ENCODE data around the gene OR5A2. TPM values are rescaled to one million over a fixed set of nuclear protein-coding genes. Genes with fewer than 3 reads are reported as not detected.
A peak's percentile ranks its signal among the peaks of the same experiment; 100 is the strongest.
"Not testable (repeated sequence)": the region's sequence is repeated elsewhere in the genome, so short reads cannot be mapped to it uniquely, and the experiment has no call there.

The OR5A2 gene
- total RNA-seq, 4 donors from 2014 or later: not detected

DNA sequence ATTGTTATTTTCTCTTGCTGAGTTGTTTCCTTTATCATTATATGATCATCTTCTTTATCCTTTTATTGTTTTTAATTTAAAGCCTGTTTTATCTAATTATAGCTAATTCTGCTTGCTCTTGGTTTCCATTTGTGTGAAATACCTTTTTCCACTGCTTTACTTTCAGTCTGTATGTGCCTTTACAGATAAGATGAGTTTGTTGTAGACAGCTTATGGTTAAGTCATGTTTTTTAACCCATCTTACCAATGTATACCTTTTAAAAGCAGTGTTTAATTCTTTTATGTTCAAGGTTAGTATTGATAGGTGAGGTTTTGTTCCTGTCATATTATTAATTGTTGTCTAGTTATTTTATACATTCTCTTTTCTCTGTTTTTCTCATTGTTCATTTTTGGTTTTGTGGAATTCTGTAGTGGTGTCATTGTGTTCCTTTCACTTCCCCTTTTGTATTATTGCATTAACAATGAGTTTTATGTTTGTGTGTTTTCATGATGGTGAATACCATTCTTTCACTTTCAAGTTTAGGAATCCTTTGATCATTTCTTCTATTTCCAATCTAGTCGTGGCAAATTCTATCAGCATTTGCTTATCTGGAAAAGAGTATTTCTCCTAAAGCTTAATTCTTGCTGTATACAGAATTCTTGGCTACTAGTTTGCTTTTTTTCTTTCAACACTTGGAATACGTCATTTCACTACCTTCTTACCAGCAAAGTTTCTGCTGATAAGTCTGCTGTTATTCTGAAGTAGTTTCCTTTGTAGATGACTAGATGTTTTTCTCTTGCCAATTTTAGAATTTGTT, 45.8 kb downstream of the OR5A2 start:
- no peaks in the 10 kb centered on the region for H3K36me3 ChIP-seq
- no peaks in the 10 kb centered on the region for H3K4me1 ChIP-seq
- no peaks in the 10 kb centered on the region for H3K9me3 ChIP-seq
- no peak overlapping the region for H3K4me3 ChIP-seq
- H3K27ac ChIP-seq: no peak overlapping the region
- DNase-seq: no peak
- H3K27me3 ChIP-seq: no peaks in the 10 kb centered on the region
- TF ChIP-seq POLR2A (IDR thresholded peaks at IDR 0.05): no peak
- TF ChIP-seq, protein P1, sequence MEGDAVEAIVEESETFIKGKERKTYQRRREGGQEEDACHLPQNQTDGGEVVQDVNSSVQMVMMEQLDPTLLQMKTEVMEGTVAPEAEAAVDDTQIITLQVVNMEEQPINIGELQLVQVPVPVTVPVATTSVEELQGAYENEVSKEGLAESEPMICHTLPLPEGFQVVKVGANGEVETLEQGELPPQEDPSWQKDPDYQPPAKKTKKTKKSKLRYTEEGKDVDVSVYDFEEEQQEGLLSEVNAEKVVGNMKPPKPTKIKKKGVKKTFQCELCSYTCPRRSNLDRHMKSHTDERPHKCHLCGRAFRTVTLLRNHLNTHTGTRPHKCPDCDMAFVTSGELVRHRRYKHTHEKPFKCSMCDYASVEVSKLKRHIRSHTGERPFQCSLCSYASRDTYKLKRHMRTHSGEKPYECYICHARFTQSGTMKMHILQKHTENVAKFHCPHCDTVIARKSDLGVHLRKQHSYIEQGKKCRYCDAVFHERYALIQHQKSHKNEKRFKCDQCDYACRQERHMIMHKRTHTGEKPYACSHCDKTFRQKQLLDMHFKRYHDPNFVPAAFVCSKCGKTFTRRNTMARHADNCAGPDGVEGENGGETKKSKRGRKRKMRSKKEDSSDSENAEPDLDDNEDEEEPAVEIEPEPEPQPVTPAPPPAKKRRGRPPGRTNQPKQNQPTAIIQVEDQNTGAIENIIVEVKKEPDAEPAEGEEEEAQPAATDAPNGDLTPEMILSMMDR (IDR thresholded peaks at IDR 0.05): no peak

DNA sequence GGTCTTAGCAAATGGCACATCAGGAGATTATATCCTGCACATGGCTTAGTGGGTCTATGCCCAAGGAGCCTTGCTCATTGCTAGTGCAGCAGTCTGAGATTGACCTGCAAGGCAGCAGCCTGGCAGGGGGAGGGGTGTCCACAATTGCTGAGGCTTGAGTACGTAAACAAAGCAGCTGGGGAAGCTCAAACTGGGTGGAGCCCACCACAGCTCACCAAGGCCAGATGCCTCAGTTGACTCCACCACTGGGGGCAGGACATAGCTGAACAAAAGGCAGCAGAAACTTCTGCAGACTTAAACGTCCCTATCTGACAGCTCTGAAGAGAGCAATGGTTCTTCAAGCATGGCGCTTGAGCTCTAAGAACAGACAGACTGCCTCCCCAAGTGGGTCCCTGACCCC, 53.9 kb downstream of the OR5A2 start:
- H3K4me1 ChIP-seq, H3K27ac ChIP-seq, H3K36me3 ChIP-seq, DNase-seq, H3K4me3 ChIP-seq, H3K9me3 ChIP-seq, H3K27me3 ChIP-seq: not testable (repeated sequence)

DNA sequence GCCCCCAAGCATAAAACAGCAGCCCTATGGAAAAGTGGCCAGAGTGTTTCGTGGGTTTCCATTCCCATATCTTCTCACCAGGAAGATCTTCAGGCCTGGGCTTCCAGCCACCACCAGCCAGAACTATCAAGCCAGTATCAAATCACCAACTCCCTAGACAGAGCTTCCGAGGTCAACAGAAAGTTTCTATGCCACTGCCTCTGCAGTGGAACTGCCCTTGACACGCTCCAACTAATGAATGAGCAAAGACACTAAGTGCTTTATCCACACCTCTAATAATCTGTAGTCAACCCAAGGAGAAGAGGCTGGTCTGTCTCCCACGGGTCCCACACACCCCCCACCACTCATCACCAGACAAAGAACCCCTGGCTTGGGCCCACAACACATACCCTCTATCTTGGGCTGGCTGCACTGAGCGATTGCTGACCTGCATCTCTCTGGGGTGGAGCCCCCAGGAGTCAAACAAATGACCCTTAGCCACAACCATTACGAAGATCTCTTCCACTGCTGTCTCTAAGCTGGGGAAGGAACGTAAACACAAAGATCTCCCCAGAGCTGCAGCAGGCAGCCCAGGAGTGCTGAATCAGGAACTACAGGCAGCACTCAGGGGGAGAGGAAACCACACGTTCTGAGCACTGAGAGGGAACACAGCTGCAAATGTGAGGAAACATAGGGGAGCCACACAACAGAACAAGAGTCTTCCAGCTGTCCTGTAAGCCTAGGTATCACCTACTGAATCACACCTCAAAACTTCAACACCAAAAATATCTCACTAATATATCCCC, 57.8 kb downstream of the OR5A2 start:
- peak in 1 of 3 donors; percentile 50 for DNase-seq
- no peaks in the 10 kb centered on the region for H3K27me3 ChIP-seq
- H3K4me3 ChIP-seq: no peak overlapping the region
- TF ChIP-seq POLR2A (IDR thresholded peaks at IDR 0.05): no peak
- TF ChIP-seq, protein P1 (IDR thresholded peaks at IDR 0.05): no peak
- H3K4me1 ChIP-seq: no peaks in the 10 kb centered on the region
- H3K27ac ChIP-seq: no peak overlapping the region
- peaks cover 0 to 3% (median 2%) of the 10 kb centered on the region in 4 donors for H3K9me3 ChIP-seq
- no peaks in the 10 kb centered on the region for H3K36me3 ChIP-seq

Other genes with a start within 250 kb of the OR5A2 start
- gene MPEG1, start 213.5 kb downstream of the OR5A2 start, total RNA-seq: 10 to 100 TPM in 1 of 4 donors, 1 to 10 TPM in 3; 3.5 to 51.2 (median 6.0) TPM
- not detected for gene OR5AN1, start 67.5 kb downstream of the OR5A2 start, total RNA-seq
- not detected for gene OR5A1, start 10.1 kb upstream of the OR5A2 start, total RNA-seq
- gene OR4D6, start 30.5 kb upstream of the OR5A2 start, total RNA-seq: not detected
- not detected for gene OR4D10, start 46.9 kb upstream of the OR5A2 start, total RNA-seq
- not detected for gene OR4D11, start 77.2 kb upstream of the OR5A2 start, total RNA-seq
- gene OR4D9, start 85.1 kb upstream of the OR5A2 start, total RNA-seq: not detected
- gene OSBP, start 189.4 kb upstream of the OR5A2 start, total RNA-seq: 100 to 1,000 TPM in 1 of 4 donors, 10 to 100 TPM in 3; 53.8 to 106 (median 58.7) TPM
- gene PATL1, start 242.6 kb upstream of the OR5A2 start, total RNA-seq: 10 to 100 TPM; 19.0 to 25.6 (median 22.9) TPM